ENCODE data around the gene NHLRC4. TPM values are rescaled to one million over a fixed set of nuclear protein-coding genes. Genes with fewer than 3 reads are reported as not detected.

Gene NHLRC4
- total RNA-seq, 2 experiments from 2014 or later = 0.45 to 0.55 TPM

GRCh38 chr16:559411-560203 is 7.2 kb upstream of the NHLRC4 start:
- ChIA-PET CTCF (no interaction called here), POLR2A (no interaction called here)
- no peak for ATAC-seq (ENCODE audit: poor library complexity)
- Histone ChIP-seq H3K36me3 (ENCODE audit: insufficient read depth, low read length) (no peaks in the 10 kb centered on the region), H3K27me3 (ENCODE audit: control insufficient read depth in 1 of 2, insufficient read depth in 2 of 2, low read length in 2 of 2) (peaks cover 17 to 24% of the 10 kb centered on the region in 2 experiments), H3K4me3 (ENCODE audit: low read length) (no peak overlapping the region), H3K9me3 (ENCODE audit: control insufficient read depth in 1 of 2, insufficient read depth in 1 of 2, low read length in 2 of 2) (peaks cover 0 to 23% of the 10 kb centered on the region in 2 experiments), H3K27ac (ENCODE audit: low read depth in 1 of 2, low read length in 2 of 2) (no peak overlapping the region), H3K4me1 (ENCODE audit: insufficient read depth, low read length) (peaks cover 4% of the 10 kb centered on the region)
- Mint-ChIP-seq H3K36me3 (ENCODE audit: low read depth) (no peaks in the 10 kb centered on the region), H3K4me3 (no peak overlapping the region), H3K27ac (no peak overlapping the region), H3K9me3 (no peaks in the 10 kb centered on the region), H3K27me3 (peaks cover 6% of the 10 kb centered on the region), H3K4me1 (ENCODE audit: low read depth) (peaks cover 4% of the 10 kb centered on the region)
- no peak for DNase-seq
- no peak for TF ChIP-seq CTCF (IDR thresholded peaks at IDR 0.05)
- intact Hi-C loops (cut with DNase I, micrococcal nuclease) = no loop called here

GRCh38 chr16:560204-560700 is 6.6 kb upstream of the NHLRC4 start, which contains the start of gene PRR35:
Gene PRR35 (plus strand): TSS chr16:560394. CDS start chr16:563295, 2,901 bp downstream.
- POLR2A ChIA-PET = no interaction called here

GRCh38 chr16:560701-561412 is 5.9 kb upstream of the NHLRC4 start:
- Histone ChIP-seq H3K36me3 (ENCODE audit: insufficient read depth, low read length) (no peaks in the 10 kb centered on the region), H3K9me3 (ENCODE audit: control insufficient read depth in 1 of 2, insufficient read depth in 1 of 2, low read length in 2 of 2) (peaks cover 0 to 23% of the 10 kb centered on the region in 2 experiments), H3K27ac (ENCODE audit: low read depth in 1 of 2, low read length in 2 of 2) (no peak overlapping the region), H3K4me3 (ENCODE audit: low read length) (no peak overlapping the region), H3K4me1 (ENCODE audit: insufficient read depth, low read length) (peaks cover 7% of the 10 kb centered on the region), H3K27me3 (ENCODE audit: control insufficient read depth in 1 of 2, insufficient read depth in 2 of 2, low read length in 2 of 2) (peaks cover 17 to 24% of the 10 kb centered on the region in 2 experiments)
- no peak overlapping the region for H3K27ac Mint-ChIP-seq
- intact Hi-C loops (cut with DNase I, micrococcal nuclease) = no loop called here
- CTCF ChIA-PET = no interaction called here
- H3K9me3 Mint-ChIP-seq = no peaks in the 10 kb centered on the region
- no peak for DNase-seq
- H3K4me1 Mint-ChIP-seq (ENCODE audit: low read depth) = peaks cover 4% of the 10 kb centered on the region
- no peak for ATAC-seq (ENCODE audit: poor library complexity)
- no peak for TF ChIP-seq CTCF (IDR thresholded peaks at IDR 0.05)
- H3K4me3 Mint-ChIP-seq = no peak overlapping the region
- POLR2A ChIA-PET = no interaction called here
- peaks cover 6% of the 10 kb centered on the region for H3K27me3 Mint-ChIP-seq
- H3K36me3 Mint-ChIP-seq (ENCODE audit: low read depth) = no peaks in the 10 kb centered on the region

More at GRCh38 chr16:560204-560700, 6.6 kb upstream of the NHLRC4 start, which contains the start of gene PRR35:
- no peak within 1 kb of the TSS for H3K4me3 Mint-ChIP-seq
- H3K27me3 Mint-ChIP-seq = peaks cover 6% of the 10 kb centered on the region
- H3K27ac Mint-ChIP-seq = no peak within 1 kb of the TSS
- ATAC-seq (ENCODE audit: poor library complexity) (no peak), DNase-seq (no peak)
- no peaks in the 10 kb centered on the region for H3K36me3 Mint-ChIP-seq (ENCODE audit: low read depth)
- Histone ChIP-seq H3K27ac (ENCODE audit: low read depth in 1 of 2, low read length in 2 of 2) (no peak within 1 kb of the TSS), H3K4me1 (ENCODE audit: insufficient read depth, low read length) (peaks cover 4% of the 10 kb centered on the region), H3K9me3 (ENCODE audit: control insufficient read depth in 1 of 2, insufficient read depth in 1 of 2, low read length in 2 of 2) (peaks cover 0 to 23% of the 10 kb centered on the region in 2 experiments), H3K27me3 (ENCODE audit: control insufficient read depth in 1 of 2, insufficient read depth in 2 of 2, low read length in 2 of 2) (peaks cover 17 to 24% of the 10 kb centered on the region in 2 experiments), H3K4me3 (ENCODE audit: low read length) (no peak within 1 kb of the TSS), H3K36me3 (ENCODE audit: insufficient read depth, low read length) (no peaks in the 10 kb centered on the region)
- TF ChIP-seq CTCF (IDR thresholded peaks at IDR 0.05) = no peak
- intact Hi-C loops (cut with DNase I, micrococcal nuclease) = no loop called here
- H3K9me3 Mint-ChIP-seq = no peaks in the 10 kb centered on the region
- peaks cover 4% of the 10 kb centered on the region for H3K4me1 Mint-ChIP-seq (ENCODE audit: low read depth)
- CTCF ChIA-PET = no interaction called here
